CD14-positive monocyte (primary cell): Measurements from ENCODE around the gene KCNIP3. TPM values are rescaled to one million over a fixed set of nuclear protein-coding genes. Genes with fewer than 3 reads are reported as not detected.

Experiments used
- DNase-seq, 3 donors: peaks; one replicate each; pipeline ENCODE4 v3.0.0-alpha.2; 2011 to 2022
- H2AFZ ChIP-seq: 2 replicates; pipeline ENCODE4 v1.6.0; 2012; ENCODE audit warnings: mild to moderate bottlenecking, low read depth, low read length, inconsistent platforms; ENCODE audit not compliant: insufficient read depth, poor library complexity, severe bottlenecking
- H3K27ac ChIP-seq, 2 donors: 1 replicate in 1 of 2; 2 replicates in 1 of 2; pipeline ENCODE4 v1.5.1; 2012 to 2013; ENCODE audit warnings: low read length in 2 of 2, control low read depth in 1 of 2, inconsistent platforms in 1 of 2, low read depth in 1 of 2, mild to moderate bottlenecking in 1 of 2
- H3K27me3 ChIP-seq, 2 donors: one replicate each; pipeline versions ENCODE4 v1.6.0 to v1.6.1; 2011 to 2013; ENCODE audit warnings: low read length in 2 of 2; ENCODE audit not compliant: control insufficient read depth in 2 of 2, insufficient read depth in 2 of 2
- H3K36me3 ChIP-seq, 2 donors: replicated peaks in 1 of 2; 1 replicate in 1 of 2; 2 replicates in 1 of 2; pipeline versions ENCODE4 v1.5.1 to v1.6.1; 2012 to 2013; ENCODE audit warnings: low read length in 2 of 2, control low read depth in 1 of 2, inconsistent platforms in 1 of 2, mild to moderate bottlenecking in 1 of 2; ENCODE audit not compliant: insufficient read depth in 2 of 2, control insufficient read depth in 1 of 2
- H3K4me1 ChIP-seq, 2 donors: 1 replicate in 1 of 2; 2 replicates in 1 of 2; pipeline versions ENCODE4 v1.5.1 to v1.6.1; 2012 to 2013; ENCODE audit warnings: low read length in 2 of 2, control low read depth in 1 of 2, inconsistent platforms in 1 of 2, mild to moderate bottlenecking in 1 of 2, moderate library complexity in 1 of 2; ENCODE audit not compliant: insufficient read depth in 2 of 2, control insufficient read depth in 1 of 2
- H3K4me2 ChIP-seq: replicated peaks from 2 replicates; pipeline ENCODE3; 2012; ENCODE audit warnings: low read length, moderate library complexity, mild to moderate bottlenecking; ENCODE audit not compliant: poor library complexity, severe bottlenecking; ENCODE audit errors: extremely low read depth
- H3K4me3 ChIP-seq, 3 experiments: fragments of 200-600 bp in 1 of 3; sonication (generic) in 1 of 3; replicated peaks in 1 of 3; 1 replicate in 2 of 3; 2 replicates in 1 of 3; pipeline ENCODE4 v1.5.1; 2011 to 2013; ENCODE audit warnings: low read length in 3 of 3, mild to moderate bottlenecking in 3 of 3, control low read depth in 2 of 3, low read depth in 2 of 3, inconsistent platforms in 1 of 3, moderate library complexity in 1 of 3
- H3K79me2 ChIP-seq: 2 replicates; pipeline ENCODE4 v1.6.0; 2012; ENCODE audit warnings: mild to moderate bottlenecking, control low read depth, inconsistent platforms, low read length, moderate library complexity; ENCODE audit not compliant: insufficient read depth
- H3K9ac ChIP-seq: 2 replicates; pipeline ENCODE4 v1.6.0; 2017; ENCODE audit warnings: low read length, mild to moderate bottlenecking; ENCODE audit not compliant: insufficient read depth, poor library complexity, severe bottlenecking
- H3K9me3 ChIP-seq, 2 donors: replicated peaks in 1 of 2; 1 replicate in 1 of 2; 2 replicates in 1 of 2; pipeline versions ENCODE4 v1.5.1 to v1.6.1; 2012 to 2013; ENCODE audit warnings: low read length in 2 of 2, control low read depth in 1 of 2; ENCODE audit not compliant: control insufficient read depth in 1 of 2, insufficient read depth in 1 of 2
- H4K20me1 ChIP-seq: 2 replicates; pipeline ENCODE4 v1.6.0; 2012; ENCODE audit warnings: mild to moderate bottlenecking, low read length, control low read depth, moderate library complexity; ENCODE audit not compliant: insufficient read depth
- H3K27ac Mint-ChIP-seq, 7 donors: one replicate each; pipeline ENCODE4 v1.8.0; 2020; ENCODE audit warnings: mild to moderate bottlenecking in 7 of 7, mixed read lengths in 7 of 7, moderate library complexity in 6 of 7, inconsistent platforms in 2 of 7
- H3K27me3 Mint-ChIP-seq, 3 donors: one replicate each; pipeline ENCODE4 v1.8.0; 2021 to 2022; ENCODE audit warnings: low read depth in 3 of 3, mild to moderate bottlenecking in 3 of 3, mixed read lengths in 3 of 3, moderate library complexity in 3 of 3, inconsistent platforms in 1 of 3
- H3K36me3 Mint-ChIP-seq, 2 donors: one replicate each; pipeline ENCODE4 v1.8.0; 2020; ENCODE audit warnings: mixed read lengths in 2 of 2, inconsistent platforms in 1 of 2, mild to moderate bottlenecking in 1 of 2
- H3K4me1 Mint-ChIP-seq: one replicate; pipeline ENCODE4 v1.8.0; 2020; ENCODE audit warnings: mild to moderate bottlenecking, mixed read lengths
- H3K4me3 Mint-ChIP-seq, 2 donors: one replicate each; pipeline ENCODE4 v1.8.0; 2020; ENCODE audit warnings: mild to moderate bottlenecking in 2 of 2, mixed read lengths in 2 of 2, moderate library complexity in 1 of 2
- H3K9me3 Mint-ChIP-seq, 7 donors: one replicate each; pipeline ENCODE4 v1.8.0; 2020 to 2022; ENCODE audit warnings: mixed read lengths in 7 of 7, mild to moderate bottlenecking in 6 of 7, moderate library complexity in 6 of 7, inconsistent platforms in 2 of 7
- CTCF ChIP-seq: fragments of 200-600 bp; IDR thresholded peaks from one replicate; pipeline ENCODE4 v1.8.0; 2022; ENCODE audit warnings: antibody characterized with exemption, mild to moderate bottlenecking
- WGBS: methylation state at CpG from one replicate; pipeline ENCODE4 v1.1.5; 2013; ENCODE audit warnings: missing lambda C conversion rate; ENCODE audit not compliant: insufficient coverage; 5-methylcytosine and 5-hydroxymethylcytosine counted together
- intact Hi-C, 2 donors: fragments of 100-400 bp; cut with micrococcal nuclease; formaldehyde crosslinking; loops; one replicate each; pipeline versions ENCODE4 v1.15.0 to v1.15.1; 2023
- polyA plus RNA-seq, 3 donors: library from polyadenylated mRNA; depleted of rRNA in 1 of 3; unstranded in 2 of 3; stranded (reverse) in 1 of 3; fragments of 300-500 nt in 2 of 3; fragments of >200 nt in 1 of 3; fragmentation: Illumina TruSeq in 2 of 3; gene quantifications; 1 replicate in 2 of 3; 2 replicates in 1 of 3; pipeline ENCODE4 v1.2.3, GENCODE V29; 2012 to 2021

The KCNIP3 gene
- polyA plus RNA-seq, 3 donors, result not detected

GRCh38 chr2:95343429-95344214 lies 46.5 kb downstream of the KCNIP3 start:
- Histone ChIP-seq H3K27ac (no peak overlapping the region), H3K4me2 (no peak overlapping the region), H2AFZ (no peak overlapping the region), H4K20me1 (no peaks in the 10 kb centered on the region), H3K9me3 (no peaks in the 10 kb centered on the region), H3K27me3 (peaks cover 8 to 38% of the 10 kb centered on the region in 2 donors), H3K36me3 (no peaks in the 10 kb centered on the region), H3K4me3 (no peak overlapping the region), H3K79me2 (no peaks in the 10 kb centered on the region), H3K4me1 (peaks cover 8 to 12% of the 10 kb centered on the region in 2 donors), H3K9ac (no peak overlapping the region)
- WGBS, result 91% methylated on average over 7 of the region's 7 CpGs
- no peak for DNase-seq
- intact Hi-C loops, result no loop called here
- Mint-ChIP-seq H3K36me3 (no peaks in the 10 kb centered on the region), H3K9me3 (peaks cover 0 to 8% (median 1%) of the 10 kb centered on the region in 7 donors), H3K4me3 (no peak overlapping the region), H3K27me3 (peaks cover 41 to 55% (median 43%) of the 10 kb centered on the region in 3 donors), H3K4me1 (peaks cover 6% of the 10 kb centered on the region), H3K27ac (no peak overlapping the region)
- no peak for TF ChIP-seq CTCF

GRCh38 chr2:95344215-95344583 lies 47.1 kb downstream of the KCNIP3 start:
- intact Hi-C loops, result no loop called here
- Histone ChIP-seq H3K36me3 (no peaks in the 10 kb centered on the region), H3K4me3 (no peak overlapping the region), H3K9me3 (no peaks in the 10 kb centered on the region), H3K27ac (no peak overlapping the region), H3K4me1 (peaks cover 8 to 12% of the 10 kb centered on the region in 2 donors), H3K79me2 (no peaks in the 10 kb centered on the region), H4K20me1 (no peaks in the 10 kb centered on the region), H2AFZ (no peak overlapping the region), H3K27me3 (peaks cover 8 to 38% of the 10 kb centered on the region in 2 donors), H3K4me2 (no peak overlapping the region), H3K9ac (no peak overlapping the region)
- no peak for TF ChIP-seq CTCF
- Mint-ChIP-seq H3K36me3 (no peaks in the 10 kb centered on the region), H3K4me1 (peaks cover 6% of the 10 kb centered on the region), H3K4me3 (no peak overlapping the region), H3K27me3 (peaks cover 42 to 61% (median 43%) of the 10 kb centered on the region in 3 donors), H3K9me3 (peaks cover 0 to 8% (median 1%) of the 10 kb centered on the region in 7 donors), H3K27ac (no peak overlapping the region)
- no peak for DNase-seq
- 96% methylated on average over 12 of the region's 12 CpGs for WGBS
